SU-DHL-6 (cell line): Measurements from ENCODE around the gene GLMP.

Source experiments
- EZH2phosphoT487 ChIP-seq: fragments of 200-600 bp; sonication (generic), shearing (Covaris generic); conservative IDR thresholded peaks from 2 replicates; pipeline ENCODE4 v1.6.1; 2018; ENCODE audit warnings: mild to moderate bottlenecking, antibody characterized with exemption, low read length, moderate library complexity, mixed read lengths
- TF ChIP-seq, protein P1 (sequence below): fragments of 200-600 bp; sonication (generic); IDR thresholded peaks from one replicate; pipeline ENCODE4 v1.5.1; 2017; ENCODE audit warnings: antibody characterized with exemption, mild to moderate bottlenecking, low read length, moderate library complexity; ENCODE audit not compliant: insufficient read depth, poor library complexity, severe bottlenecking

DNA sequence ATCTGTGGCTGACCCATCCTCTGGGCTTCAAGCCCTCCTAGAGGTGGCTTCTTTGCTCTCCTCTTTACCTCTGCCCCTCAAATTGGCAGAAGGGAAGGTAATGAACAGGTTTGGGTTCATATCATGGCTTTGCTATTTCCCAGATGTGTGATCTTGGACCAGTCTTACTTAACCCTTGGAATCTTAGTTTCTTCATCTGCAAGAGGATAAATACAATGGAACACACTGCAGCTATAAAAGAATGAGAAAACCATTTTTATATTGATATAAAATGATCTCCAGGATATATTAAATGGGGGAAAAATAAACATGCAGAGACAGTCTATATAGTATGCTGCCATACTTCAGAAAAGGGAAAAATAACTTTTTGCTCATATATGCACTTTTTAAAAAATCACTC, 5.6 kb downstream of the GLMP start:
- TF ChIP-seq, protein P1, sequence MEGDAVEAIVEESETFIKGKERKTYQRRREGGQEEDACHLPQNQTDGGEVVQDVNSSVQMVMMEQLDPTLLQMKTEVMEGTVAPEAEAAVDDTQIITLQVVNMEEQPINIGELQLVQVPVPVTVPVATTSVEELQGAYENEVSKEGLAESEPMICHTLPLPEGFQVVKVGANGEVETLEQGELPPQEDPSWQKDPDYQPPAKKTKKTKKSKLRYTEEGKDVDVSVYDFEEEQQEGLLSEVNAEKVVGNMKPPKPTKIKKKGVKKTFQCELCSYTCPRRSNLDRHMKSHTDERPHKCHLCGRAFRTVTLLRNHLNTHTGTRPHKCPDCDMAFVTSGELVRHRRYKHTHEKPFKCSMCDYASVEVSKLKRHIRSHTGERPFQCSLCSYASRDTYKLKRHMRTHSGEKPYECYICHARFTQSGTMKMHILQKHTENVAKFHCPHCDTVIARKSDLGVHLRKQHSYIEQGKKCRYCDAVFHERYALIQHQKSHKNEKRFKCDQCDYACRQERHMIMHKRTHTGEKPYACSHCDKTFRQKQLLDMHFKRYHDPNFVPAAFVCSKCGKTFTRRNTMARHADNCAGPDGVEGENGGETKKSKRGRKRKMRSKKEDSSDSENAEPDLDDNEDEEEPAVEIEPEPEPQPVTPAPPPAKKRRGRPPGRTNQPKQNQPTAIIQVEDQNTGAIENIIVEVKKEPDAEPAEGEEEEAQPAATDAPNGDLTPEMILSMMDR = no peak
- TF ChIP-seq EZH2phosphoT487 = no peak
